GM19043 (cell line): ENCODE measurements around the gene FAM83B.
"Not testable (repeated sequence)": the region's sequence is repeated elsewhere in the genome, so short reads cannot be mapped to it uniquely, and the experiment has no call there.

ENCODE experiments used
- ATAC-seq: cut with Tn5 transposase; IDR thresholded peaks from one replicate; pipeline ENCODE4 v1.9.1; 2021; ENCODE audit warnings: low read depth; ENCODE audit not compliant: unreplicated experiment

Gene FAM83B

GRCh38 chr6:54961372-54961771 is 114.8 kb downstream of the FAM83B start:
- not testable (repeated sequence) for ATAC-seq

GRCh38 chr6:54970337-54970736 is 123.8 kb downstream of the FAM83B start:
- no peak for ATAC-seq

GRCh38 chr6:54971825-54972224 is 125.3 kb downstream of the FAM83B start:
- ATAC-seq, result no peak

GRCh38 chr6:54979161-54979560 is 132.6 kb downstream of the FAM83B start:
- not testable (repeated sequence) for ATAC-seq

GRCh38 chr6:54980511-54981275 is 134.1 kb downstream of the FAM83B start:
- no peak for ATAC-seq

GRCh38 chr6:54981276-54981609 is 134.7 kb downstream of the FAM83B start:
- ATAC-seq, result no peak

- no peak for ATAC-seq
Measured at GRCh38 chr6:54981647-54982046, 135.1 kb downstream of the FAM83B start.

GRCh38 chr6:54987633-54988290 is 141.2 kb downstream of the FAM83B start:
- ATAC-seq, result no peak

- no peak for ATAC-seq
Measured at GRCh38 chr6:54988576-54988975, 142.0 kb downstream of the FAM83B start.

GRCh38 chr6:54990001-54990400 is 143.4 kb downstream of the FAM83B start:
- no peak for ATAC-seq
